GM18520 (cell line): ENCODE measurements around the gene ARHGAP15.

Source experiments
- ATAC-seq: cut with Tn5 transposase; IDR thresholded peaks from one replicate; pipeline ENCODE4 v1.9.1; 2021; ENCODE audit not compliant: unreplicated experiment

The ARHGAP15 gene

DNA sequence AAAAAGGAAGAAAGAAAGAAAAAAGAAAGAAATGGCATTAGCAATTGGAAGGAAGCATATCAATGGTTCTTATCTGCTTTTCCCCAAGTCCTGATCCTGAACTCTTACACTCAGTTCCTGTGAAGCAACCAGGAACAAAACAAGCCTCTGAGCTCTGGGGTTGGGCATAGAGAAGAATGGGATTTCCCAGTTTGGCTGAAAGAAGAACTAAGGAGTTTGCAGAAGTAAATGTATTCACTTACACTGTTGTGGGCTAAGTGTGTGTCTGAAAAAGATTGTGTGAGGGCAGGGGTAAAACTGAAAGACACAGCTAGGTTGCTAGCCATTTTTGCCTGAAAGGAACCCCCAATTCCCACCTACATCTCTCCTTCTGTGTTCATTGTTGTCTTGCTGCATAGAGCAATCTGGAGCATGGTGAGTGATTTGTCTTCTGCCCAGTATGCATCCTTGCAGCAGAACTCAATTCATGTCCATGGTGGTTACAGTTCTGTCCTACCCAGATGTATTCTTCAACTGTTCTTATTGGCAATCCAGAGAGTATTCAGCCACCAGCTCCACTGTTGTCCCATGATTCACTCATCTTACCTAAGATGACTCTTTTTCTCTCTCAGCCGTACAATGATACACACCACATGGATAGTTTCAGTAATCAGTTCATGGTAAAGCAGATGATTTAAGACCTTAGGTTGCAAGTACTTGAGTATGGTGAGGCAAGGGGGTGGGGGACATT, 348.7 kb downstream of the ARHGAP15 start:
- peak; percentile 45 for ATAC-seq

DNA sequence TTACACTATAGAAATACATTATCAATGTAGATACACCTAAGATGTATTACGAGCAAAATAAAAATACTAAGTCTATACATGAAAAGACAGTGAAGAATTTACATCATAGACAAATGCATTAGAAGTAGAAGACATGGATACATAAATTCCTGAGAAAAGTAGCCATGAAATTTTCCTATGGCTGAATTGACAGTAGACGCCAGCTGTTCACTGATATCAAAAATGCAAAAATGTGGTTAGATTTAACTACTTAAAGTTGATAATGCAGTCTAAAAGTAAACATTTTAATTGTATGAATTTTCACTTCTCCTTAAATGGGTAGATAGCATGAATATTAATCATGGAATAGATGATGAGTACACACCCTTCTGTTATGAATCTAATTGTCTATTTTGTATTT, 350.9 kb downstream of the ARHGAP15 start:
- no peak for ATAC-seq

DNA sequence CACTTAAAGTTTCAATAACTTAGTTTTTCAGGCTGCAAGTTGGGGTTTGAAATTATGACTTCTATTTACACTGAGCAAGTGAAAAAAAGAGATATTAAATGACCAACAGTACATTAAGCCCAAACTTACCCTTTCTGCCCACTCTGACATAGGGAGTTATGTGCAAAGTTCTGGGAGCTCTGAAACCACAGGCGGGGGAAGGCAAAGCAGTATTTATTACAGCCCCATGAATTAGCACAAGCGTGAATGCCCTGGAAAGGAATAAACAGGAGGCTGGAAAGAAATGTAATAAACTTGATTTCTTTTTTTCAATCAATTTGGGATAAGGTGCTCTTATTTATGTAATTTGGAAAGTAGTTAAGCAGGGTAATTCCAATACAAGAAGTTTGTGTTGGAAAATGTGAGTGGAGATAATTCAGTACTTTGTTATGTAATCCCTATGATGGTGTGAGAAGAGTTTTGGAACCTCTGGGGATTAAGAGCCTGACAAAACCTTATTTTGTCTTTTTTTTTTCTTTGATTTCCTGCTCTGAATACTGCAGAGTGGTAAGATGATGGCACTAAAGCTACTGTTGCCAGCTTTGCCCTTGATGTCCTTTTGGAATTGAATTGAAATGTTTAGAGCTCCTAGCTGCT, 351.5 kb downstream of the ARHGAP15 start:
- no peak for ATAC-seq

DNA sequence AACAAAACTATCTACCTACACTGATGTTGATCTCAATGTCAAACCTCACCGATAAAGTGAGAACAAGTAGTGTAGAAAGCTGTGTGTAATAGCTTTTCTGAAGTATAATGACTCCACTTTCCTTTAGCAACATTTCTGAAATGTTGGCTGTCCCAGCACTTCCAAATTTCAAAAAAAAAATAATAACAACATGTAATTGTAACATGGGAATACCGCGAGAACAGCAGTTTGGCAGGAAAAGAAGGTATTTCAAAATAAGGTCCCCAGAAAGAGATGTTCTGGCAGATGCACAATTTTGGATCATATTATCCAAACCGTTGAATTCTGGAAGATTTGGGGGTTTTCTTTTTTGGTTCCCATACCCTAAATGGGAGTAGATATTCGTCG, 352.0 kb downstream of the ARHGAP15 start:
- ATAC-seq: no peak

DNA sequence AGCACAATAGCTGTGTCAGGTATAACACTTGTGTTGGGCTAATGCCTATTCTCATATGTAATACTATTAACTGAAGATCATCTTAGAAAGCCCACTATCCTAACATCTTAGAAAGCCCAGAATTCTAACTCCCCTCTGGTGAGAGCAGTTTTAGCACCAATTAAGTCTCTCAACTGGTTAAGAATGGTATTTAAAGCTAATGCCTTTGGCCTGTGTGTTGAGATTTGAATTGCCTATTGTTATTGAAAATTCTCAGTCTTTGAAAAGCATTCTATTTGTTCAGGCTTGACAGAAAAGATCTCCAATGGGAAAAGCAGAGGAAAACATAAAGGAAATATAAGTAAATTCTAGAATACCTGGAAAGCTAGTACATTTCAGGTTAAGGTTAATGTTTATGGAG, 352.5 kb downstream of the ARHGAP15 start:
- ATAC-seq: no peak

DNA sequence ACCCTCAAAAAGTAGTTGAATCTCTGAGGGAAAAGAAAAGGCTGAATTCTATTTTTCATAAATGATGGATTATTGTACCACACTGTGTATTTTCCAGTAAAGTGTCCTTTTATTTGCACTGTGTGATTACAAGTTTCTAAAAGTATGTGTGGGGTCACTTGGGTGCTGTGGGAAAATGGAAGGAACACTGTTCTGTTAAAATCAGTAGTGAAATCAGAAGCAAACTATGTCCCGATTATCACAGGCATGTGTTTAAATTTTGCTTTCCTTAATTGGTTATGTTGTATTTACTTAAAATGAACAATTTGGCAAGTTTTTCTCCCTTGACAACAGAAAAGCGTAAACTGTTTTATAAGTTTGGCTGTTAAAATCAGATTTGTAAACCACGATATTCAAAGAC, 353.1 kb downstream of the ARHGAP15 start:
- ATAC-seq: no peak

DNA sequence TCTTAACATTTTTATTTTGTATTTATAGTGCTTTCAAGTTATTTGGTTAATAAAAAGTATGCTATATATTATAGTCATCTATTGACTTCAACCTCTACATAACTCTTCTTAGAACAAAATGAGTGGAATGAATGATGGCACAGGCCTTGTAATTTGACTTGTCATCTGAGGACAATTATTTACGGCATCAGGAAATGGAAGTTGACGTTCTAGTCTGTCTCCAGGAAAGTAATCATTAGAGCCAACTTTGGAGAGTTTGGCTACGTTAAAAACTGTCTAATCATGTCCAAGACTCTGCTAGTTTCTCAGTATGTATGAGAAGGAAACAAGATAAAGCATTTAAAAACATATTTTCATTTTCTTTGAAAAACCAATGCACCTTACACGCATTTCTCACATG, 353.6 kb downstream of the ARHGAP15 start:
- no peak for ATAC-seq

DNA sequence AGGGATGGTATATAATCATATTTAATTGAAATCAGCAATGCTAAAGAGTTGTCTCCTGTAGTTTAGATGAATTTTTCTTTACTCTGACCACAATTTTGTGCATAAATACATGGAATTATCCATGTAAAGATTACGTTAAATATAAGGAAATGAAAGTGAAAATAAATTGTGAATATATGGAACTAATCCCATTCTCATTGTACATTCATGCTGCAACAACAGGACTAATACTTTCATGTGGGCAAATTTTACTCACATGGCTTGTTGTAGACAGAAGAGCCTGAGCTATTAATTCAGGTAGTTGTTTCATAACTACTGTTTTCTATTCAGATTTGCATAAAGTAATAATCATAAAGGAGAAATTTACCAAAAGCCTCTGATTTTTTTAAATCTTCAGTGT, 357.8 kb downstream of the ARHGAP15 start:
- no peak for ATAC-seq

DNA sequence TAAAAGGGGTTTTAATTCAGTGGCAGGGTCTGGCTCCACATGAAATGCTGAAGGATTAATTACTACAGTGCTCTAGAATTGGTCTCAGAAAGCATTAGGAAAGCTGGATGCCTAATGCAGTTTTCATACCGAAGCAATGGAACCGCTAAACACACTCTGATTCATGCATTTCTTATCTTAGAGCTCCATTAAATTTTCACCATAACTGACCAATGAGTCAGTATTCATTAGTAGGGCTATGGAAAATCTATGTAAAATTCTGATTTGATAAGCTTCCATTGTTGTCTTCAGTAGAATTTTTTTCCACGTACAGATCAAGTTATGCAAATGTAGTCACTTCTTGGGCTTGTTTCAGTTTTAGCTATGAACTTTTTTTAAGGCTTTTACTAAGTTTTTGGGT, 359.9 kb downstream of the ARHGAP15 start:
- ATAC-seq: no peak

DNA sequence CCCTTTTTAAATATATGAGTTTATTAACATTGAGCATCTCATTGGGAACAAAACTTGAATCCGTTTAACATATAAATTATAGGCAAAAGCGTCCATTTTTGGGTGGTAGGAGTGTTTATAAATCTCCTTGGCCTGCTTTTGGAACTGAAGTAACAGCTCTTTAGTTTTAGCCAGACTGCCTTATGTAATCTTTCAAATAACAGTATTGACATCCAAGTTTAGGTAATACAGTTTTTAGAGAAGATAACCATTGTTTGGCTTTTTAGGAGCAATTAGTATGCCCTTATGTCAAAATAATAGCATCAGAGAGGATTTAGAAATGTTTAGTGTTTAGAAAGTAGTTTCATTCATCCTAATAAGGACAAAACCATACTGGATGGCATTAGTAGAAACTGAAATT, 361.9 kb downstream of the ARHGAP15 start:
- ATAC-seq: no peak

DNA sequence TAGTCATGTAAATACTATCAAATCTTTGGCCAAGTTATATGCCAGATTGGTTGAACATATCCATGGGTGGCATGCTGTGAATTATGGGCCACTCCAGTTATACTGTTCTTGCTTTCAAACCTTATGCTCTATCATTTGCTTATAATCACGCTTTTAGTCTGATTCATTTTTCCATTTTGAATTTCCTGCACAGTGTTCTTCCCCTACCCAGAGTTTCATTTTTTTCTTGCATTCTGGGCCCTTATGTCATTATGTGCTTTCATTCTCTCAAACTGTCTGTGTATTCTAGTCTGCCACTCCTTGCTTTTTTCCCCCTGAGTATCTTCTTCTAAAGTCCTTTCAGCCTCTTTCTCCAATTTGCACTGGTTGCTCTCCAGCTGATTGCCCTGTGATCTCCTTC, 364.1 kb downstream of the ARHGAP15 start:
- no peak for ATAC-seq

DNA sequence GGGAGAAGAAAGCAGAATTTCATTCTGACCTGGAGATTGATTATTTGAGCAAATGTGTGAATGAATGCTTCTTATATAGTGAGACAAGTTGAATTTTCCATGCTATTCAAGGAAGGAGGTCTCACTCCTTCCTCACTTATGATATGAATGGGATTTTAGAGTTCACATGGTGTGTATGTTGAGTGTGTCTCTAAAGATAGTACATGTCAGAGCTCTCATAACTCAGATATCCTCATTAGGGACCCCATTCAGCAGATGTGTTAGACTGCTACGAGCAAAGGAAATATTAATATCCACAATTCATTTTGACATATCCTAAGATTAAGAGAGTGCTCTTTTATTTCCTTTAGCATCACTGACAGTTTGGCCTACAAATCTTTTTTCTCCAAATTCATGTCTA, 368.5 kb downstream of the ARHGAP15 start:
- no peak for ATAC-seq

DNA sequence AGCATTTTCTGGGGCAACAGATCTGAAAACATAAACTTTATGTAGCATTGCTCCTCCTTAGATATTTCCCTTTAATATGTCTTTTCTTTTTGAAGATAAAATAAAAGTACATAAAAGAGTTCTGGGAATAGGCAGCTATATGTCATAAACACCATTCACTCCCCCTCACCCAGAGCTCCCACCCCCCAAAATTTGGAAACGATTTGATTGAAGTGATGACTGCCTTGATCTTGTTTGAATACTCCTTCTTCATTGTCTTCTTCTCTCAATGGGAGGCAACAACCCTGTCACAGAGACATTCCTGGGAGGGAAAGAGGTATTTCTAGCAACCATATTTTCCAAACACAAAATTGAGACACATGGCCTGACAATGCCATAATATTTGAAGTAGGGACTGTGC, 369.3 kb downstream of the ARHGAP15 start:
- ATAC-seq: no peak

DNA sequence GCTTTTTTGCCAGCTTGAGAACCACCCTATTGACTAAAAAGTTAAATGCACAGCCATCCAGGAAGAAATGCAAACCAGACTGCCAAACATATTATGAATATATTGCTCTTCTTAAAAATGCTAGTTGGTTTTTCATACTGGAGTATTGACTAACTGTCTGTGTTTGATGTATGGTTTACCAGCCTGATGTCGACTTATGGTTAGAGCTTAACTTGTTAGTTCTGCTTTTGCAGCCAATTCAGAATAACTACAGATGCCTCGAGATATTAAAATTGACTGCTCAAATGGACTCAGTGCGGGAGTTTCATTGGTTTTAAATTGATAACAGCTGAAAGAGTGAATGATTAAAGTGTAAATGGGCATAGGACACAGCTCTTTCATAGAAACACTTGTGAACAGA, 369.8 kb downstream of the ARHGAP15 start:
- no peak for ATAC-seq

DNA sequence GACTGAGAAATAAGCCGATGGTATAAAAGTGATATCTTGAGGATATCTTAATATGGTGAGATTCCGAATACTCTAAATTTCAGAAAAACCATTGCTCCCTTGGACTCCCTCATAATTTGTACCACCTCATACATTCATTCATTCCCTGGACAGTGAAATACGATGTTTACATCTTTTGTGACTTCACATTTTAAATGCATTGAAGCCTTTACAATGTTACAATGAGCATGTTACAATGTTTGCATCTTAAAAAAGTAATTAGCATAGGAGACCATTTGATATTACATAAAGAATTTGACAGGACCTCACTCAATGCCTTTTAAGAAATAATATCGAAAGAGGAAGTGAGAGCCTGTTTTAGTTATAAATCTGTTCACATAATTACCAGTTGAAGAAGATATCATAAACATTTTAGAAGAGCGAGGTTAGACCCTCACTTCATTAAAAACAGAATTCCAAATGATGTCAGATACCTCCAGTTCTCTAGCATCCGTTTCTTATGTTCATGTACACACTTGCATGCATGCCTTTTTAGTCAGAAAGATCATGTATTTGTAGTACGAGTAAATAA, 372.0 kb downstream of the ARHGAP15 start:
- no peak for ATAC-seq

DNA sequence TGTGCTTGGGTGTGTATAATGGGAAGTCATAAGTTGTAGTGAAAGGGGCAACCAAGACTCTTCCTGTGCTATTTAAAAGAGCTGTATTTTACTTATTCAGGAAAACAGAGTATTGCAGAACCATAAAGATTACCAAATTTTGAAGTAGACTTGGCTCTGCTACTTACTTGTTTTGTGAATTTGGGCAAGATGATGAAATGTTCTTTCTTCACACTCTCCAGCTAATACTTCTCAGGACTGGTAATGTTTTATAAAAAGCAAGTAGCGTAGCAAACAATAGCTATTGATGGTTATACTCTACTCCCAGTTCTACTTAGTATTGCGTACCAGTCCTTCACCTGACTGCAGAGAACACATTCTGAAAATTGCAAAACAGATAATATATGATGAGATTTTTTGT, 374.1 kb downstream of the ARHGAP15 start:
- no peak for ATAC-seq

DNA sequence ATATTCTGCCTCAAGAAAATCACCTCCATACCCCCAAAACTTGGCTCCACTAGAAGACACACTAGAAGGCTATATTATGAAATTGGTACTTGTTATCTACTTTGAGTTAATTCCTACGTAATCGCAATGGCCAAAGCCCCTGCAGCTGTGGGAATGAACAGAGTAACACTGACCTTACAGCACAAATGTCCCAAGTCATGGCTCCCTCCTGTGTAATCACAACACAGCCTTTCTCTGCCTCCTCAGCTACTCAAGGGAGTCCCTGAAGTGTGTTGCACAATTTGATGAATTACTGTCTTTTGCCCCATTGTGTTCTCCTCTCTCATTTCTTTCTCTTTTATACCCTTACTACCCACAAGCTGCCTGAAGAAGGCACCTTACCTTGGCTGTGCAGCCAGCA, 375.2 kb downstream of the ARHGAP15 start:
- no peak for ATAC-seq

DNA sequence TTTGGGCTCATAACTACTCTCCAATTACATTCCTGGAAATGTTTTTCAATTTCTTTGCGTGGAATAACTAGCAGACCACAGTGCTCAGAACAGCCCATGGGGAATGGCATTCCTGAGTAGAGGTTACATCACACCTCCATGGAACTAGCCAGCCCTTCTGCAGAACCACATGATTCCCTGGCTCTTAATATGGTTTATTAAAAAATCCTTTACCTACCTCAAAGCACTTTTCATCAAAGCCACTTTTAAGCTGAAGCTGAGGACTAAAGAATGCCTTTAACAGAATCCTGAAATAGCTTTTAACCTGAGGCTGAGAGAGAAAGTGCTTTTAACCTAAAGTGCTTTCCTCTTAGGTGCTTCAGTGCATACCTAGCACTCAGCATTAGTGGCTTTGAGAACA, 376.3 kb downstream of the ARHGAP15 start:
- ATAC-seq: no peak

DNA sequence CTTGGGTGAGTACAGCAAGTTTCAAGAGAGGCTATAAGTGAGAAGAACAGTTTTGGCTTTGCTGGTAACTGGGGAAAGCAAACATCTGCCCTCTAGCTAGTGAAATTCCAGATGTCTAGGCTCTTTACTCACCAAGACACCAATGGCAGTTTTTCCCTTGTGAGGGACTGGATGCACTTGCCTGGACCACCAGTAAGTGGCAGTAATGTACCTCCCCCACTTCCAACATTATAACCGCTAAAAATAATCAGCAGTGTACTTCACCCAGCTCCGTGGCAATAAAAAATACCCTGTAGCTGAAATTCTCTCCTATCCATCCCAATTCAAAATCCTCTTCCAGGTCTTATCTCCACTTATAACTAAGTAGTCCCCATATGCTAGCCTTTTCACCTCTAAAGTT, 383.9 kb downstream of the ARHGAP15 start:
- ATAC-seq: peak; percentile 45

DNA sequence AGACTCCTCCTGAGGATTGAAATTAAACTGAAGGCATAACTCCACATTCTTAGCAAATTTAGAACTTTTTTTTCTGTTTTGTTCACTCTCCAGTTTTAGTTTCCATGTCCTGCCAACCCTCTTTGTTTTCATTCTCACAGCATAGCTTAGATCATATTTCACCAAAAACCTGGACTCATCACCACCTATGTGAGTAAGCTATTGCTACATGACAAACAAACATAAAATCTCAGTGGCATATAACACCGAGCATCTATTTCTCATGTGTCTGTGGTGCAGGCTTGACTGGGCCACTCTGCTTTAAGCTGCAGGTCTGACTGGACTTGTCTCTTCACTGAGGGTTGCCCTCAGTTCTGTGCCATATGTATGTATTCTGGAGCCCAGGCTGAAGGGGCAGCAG, 385.2 kb downstream of the ARHGAP15 start:
- no peak for ATAC-seq

DNA sequence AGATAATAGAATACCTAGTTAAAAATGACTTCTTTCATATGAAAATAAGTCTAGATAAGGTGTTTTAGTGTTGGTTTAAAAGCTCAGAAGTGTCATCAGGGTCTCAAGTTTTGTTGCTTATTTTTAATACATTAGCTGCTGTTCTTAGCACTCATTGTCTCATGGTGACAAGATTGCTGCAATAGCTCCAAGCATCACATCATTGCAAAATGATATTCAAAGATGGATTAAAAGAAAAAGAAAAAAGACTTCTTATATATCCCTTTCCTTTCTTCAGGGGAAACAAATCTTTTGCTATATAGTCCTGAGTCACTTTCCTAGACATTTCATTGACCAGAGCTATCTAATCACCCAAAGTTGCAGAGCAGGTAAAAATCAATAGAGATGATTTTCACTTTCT, 386.1 kb downstream of the ARHGAP15 start:
- ATAC-seq: no peak

DNA sequence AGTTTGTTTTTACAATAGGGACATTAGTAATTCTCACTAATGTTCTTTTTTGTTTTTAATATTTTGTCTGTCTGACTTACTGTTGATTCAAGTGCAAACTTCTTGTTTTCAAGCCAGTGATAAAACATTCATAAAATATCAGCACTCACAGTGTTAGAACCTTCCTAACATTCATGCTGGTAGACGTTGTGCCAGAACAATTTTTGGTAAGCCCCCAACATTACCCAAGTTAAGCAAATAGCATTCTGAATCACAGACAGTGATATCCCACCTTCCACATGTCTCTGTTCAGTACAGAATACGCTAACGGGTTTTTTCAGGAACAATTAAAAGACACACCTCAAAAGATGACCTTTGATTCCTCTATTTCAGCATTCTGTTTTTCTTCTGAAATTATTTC, 390.3 kb downstream of the ARHGAP15 start:
- ATAC-seq: no peak

DNA sequence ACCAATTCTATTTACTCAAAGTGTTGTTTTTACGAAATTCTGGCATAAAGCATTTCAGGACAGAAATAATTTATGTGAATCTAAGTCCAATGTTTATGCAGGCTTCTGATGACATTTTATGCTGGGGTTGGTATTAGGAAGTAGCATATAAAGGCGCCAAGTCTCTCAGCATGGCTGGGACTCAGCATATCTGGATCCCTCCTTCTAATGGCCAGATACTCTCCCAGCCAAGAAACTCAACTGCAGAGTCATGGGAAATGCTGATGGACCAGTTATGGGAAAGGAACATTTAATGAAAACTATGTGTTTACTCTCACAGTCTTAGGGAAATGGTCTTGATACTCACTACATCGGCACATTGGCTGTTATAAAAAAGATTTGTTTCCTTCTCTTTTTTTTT, 392.2 kb downstream of the ARHGAP15 start:
- no peak for ATAC-seq
